NCI-H446 treated with DMSO at 0.1 percent for 48 hours (cell line): ENCODE measurements around the gene FARP1.

Experiments used
- DNase-seq: peaks from one replicate; lab custom pipeline; 2025; lab: John Stamatoyannopoulos, UW

Gene FARP1

DNA sequence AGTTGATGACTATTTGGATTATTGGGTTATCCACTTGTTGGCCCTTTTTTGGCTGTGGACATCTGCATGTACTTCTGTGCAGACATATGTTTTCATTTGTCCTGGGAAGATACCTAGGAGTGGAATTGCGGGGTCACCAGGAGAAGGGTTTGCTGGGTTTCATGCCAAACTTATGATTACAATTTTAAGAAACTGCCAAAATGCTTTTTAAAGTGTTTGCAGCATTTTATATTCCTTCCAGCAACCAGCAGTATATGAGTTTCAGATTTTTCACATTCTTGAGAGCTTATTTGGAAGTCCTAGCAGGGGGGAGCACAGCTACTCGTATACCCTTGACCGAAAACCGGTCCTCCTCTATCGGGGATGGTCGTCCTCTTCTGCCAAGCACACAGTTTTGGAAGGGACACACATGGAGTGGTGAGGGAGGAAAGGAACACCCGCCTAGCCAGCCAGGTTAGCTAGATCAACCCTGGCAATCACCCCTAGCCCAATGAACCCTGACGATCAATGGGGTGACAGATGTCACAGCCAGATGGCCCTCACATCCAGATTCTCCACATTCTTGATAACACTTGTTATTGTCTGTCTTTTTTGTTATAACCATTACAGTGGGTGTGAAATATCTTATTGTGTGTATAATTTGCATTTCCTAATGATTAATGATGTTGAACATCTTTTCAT, 60.9 kb downstream of the FARP1 start:
- no peak for DNase-seq

DNA sequence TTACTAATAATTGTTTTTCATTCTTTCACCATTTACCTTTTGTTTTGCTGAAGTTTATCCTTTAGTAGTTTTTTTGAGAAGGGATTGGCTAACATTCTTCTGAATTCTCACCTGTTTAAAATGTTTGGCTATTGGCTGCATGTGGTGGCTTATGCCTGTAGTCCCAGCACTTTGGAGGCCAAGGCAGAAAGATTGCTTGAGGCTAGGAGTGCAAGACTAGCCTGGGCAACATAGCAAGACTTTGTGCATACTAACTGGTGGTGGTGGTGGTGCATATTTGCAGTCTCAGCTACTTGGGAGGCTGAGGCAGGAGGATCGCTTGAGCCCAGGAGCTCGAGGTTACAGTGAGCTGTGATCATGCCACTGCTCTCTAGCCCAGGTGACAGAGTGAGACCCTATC, 61.7 kb downstream of the FARP1 start:
- DNase-seq, result no peak

- DNase-seq, result no peak
Observed at GRCh38 chr13:98206946-98207345, 64.1 kb downstream of the FARP1 start.

DNA sequence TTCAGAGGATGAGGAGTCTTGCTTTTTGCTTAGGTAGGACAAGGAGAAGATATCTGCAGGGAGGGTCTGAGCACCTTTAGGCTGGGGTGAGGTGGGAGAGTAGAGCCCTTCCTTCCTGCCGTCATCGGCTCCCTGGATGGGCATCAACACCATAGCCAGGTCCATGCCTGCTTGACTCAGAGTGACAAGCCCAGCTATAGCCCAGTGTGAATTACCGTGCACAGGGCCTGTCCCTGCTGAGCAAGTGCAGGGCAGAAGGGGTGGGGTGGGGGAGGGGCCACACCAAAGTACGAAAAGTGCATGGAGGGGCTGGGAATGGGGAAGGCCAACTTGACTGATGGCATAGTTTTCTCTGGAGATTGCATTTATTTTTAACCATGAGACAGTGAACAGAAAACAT, 64.5 kb downstream of the FARP1 start:
- DNase-seq, result no peak

GRCh38 chr13:98208606-98209005, 65.7 kb downstream of the FARP1 start:
- DNase-seq, result no peak

DNA sequence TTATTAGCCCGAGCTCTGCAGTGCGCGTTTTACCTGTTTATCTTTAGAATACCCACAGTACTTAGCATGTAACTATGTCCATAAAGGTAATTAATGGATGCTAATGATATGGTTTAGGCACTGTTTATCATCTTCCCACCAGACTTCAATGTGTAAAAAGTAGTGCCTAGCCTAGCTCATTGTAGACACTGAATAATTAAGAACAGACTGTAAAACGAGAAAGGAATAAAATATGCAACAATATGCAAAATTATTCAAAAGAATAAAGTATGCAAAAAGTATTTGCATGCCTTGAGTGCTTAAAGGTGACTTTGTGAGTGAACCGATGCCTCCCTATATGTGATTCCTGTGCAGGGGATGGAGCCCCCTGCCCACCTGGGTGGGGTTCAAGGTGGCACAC, 69.9 kb downstream of the FARP1 start:
- no peak for DNase-seq

GRCh38 chr13:98213354-98213753, 70.5 kb downstream of the FARP1 start:
- no peak for DNase-seq

DNA sequence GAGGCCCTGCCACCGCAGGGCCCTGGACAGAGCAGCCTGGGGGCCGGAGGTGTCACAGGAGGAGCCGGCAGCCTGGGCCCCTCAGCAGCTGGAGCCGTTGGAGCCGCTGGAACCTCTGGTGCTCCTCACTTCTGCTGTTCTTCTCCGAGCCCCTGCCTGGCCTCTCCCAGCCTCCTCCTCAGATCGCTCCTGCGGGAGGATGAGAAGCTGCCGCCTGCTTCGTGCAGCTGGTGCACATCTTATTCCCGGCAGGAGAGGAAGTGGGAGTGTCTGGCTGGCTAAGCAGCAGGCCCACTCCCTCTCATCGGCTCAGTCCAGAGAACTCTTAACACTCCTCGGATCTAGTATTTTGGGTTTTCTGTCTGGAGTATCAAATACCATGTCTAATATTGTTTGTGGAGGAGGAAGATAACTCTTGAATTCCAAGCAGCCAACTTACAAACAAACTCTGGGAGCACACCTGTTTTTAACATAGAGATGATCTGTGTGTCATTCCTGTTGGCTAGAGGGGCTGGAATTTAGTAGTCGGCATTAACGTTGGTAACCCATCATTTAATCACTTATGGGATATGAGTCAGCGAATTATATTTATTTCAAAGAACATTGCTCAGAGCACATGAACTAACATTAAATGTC, 71.2 kb downstream of the FARP1 start:
- DNase-seq, result no peak

DNA sequence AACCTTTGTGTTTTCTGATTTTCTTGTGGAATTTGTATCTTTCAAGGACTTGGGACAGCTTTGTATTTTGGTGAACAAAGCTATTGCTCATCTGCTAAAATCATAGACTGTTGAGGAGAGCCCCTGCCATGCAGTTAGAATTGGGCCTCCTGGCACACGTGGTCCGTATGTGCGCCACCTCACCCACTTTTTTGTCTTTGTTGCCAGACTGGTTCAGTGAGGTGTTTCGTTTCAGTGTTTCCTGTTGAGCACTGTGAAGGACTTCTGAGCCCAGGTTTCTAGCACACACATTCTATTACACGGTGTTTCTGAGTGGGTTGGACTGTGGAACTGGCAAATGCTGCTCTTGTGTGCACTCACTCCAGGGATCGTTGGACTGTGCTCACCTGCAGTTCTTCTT, 71.8 kb downstream of the FARP1 start:
- DNase-seq, result no peak

- no peak for DNase-seq
Observed at GRCh38 chr13:98215508-98215907, 72.6 kb downstream of the FARP1 start.

DNA sequence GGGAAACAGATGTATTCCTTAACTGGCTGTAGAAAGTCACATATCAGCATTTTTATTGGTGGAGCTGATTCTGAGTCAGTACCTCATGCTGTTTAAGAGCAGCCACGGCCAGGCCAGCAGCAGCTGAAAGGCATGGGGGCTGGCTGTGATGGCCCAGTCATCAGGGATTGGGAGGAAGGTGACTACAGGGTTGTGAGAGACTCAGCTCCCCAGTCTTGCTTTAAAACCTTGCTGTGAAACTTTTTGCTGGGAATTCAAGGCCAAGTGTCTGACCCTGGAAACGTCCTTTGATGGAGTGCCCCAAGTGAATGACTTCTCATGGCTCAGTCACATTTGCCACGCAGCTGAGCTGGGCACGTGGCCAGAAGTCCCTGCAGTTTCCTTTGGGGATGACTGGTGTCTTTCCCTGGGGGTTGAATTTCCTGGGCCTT, 73.3 kb downstream of the FARP1 start:
- no peak for DNase-seq

GRCh38 chr13:98216711-98217285, 73.9 kb downstream of the FARP1 start:
- DNase-seq, result no peak

DNA sequence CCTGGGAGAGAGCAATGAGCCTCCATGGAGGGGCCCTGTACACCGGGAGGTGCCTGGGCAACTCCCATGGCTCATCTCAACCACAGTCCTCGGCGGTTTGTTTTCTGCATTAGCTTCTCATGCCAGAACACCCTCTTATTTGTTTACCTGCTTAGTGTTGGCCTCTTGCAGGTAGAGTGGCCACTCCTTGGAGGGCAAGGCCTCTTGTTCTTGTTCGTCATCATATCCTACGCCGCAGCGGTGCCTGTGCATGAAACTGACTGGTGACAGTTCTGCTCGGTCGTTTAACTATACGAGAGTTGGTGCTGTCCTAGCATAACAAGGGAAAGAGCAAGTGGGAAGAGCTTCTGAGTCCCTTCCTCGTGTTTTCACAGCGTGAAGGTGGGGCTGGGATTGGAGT, 74.7 kb downstream of the FARP1 start:
- no peak for DNase-seq

DNA sequence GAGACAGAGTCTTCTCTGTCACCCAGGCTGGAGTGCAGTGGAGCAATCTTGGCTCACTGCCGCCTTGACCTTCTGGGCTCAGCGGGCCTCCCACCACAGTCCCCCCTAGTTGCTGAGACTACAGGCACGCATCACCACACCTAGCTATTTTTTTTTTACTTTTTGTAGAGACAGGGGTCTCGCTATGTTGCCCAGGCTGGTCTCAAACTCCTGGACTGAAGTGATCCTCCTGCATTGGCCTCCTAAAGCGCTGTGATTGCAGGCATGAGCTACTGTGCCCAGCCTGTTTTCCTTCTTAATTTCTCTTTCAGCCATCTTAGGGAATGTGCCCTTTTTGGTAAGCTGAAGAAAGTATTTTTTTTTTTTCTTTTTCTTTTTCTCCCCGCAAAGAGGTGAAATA, 76.8 kb downstream of the FARP1 start:
- DNase-seq, result no peak

DNA sequence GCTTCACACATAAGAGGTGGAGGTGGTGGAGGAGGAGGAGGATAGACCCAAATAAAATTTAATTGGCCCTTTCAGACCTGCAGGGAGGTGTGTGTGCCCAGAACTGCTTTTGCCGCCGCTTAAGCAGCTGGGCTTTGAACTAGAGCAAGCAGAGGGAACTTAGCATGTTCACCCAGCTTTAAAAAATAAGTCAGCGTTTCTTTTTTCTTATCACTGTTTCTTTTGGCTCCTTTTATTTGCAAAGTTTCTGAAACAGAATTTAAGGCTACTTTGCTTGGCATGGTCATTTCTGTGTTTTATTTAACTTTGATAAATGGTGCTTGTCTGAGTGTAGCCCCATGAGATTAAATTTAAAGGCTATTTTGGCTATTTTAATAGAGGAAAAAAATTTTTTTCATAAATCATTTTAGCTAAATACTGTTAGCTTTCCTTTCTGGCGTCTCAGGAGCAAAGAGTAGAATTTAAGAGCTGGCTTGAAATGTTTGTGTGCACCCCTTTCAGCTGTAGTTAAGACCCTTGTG, 77.4 kb downstream of the FARP1 start:
- DNase-seq, result no peak

DNA sequence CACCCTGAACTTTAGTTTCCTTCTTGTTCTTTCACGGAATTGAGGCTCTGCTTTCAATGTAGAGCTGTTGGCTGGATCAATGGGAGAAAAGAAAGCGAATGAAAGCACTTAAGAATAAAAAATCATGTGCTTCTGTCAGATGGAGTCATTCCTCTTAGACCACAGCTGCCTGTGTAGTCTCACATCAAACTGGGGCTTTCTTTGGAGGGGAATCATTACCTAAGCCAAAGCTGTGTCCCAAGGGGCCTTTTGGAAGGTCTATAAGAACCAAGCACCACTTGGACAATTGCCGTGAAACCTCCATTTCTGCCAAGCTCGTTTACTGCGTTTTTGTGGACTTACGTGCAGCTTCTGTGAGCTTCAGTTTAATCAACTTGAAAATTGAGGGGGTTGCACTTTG, 78.3 kb downstream of the FARP1 start:
- DNase-seq, result peak; percentile 12

DNA sequence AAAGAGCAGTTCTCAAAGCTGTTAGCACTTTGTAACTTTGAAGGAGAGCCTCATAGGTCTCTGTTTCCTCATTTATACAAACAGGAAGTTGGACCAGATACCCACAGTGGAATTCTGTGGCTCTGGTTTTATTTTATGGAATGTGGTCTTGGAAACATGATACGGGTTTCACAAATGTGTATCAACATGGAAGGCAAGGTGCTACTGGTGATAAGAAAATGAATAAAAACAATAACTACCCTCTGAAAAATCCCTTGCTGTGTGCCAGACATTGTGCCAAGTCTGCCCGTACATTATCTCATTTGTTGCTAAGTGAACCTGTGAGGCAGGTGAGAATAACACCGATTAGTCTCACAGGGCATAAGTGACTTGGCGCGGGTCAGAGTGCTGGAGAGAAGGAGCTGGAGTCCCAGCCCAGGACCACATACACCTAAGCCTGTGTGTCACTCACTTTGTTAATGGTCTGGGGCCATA, 79.2 kb downstream of the FARP1 start:
- no peak for DNase-seq

DNA sequence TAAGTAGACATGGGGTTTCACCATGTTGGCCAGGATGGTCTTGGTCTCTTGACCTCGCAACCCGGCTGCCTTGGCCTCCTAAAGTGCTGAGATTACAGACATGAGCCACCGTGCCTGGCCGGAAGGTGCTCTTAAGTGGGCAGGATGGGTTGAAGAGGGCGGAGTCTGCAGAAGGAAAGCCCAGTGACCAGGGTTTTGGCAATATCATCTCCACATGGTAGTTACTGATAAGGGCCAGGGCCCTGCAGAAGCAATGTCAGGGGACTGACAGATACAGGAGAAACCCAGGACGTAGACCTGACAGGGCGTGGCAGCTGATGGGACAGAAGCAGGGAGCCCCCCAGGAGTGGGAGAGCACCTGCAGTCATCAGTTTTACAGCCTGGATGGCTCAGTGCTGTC, 79.9 kb downstream of the FARP1 start:
- no peak for DNase-seq

- no peak for DNase-seq
Observed at GRCh38 chr13:98223741-98224140, 80.8 kb downstream of the FARP1 start.

- no peak for DNase-seq
Observed at GRCh38 chr13:98224557-98224956, 81.7 kb downstream of the FARP1 start.

- DNase-seq, result no peak
Observed at GRCh38 chr13:98225036-98225940, 82.4 kb downstream of the FARP1 start.

GRCh38 chr13:98226496-98226895, 83.6 kb downstream of the FARP1 start:
- DNase-seq, result no peak
